ENCODE measurements around the gene CYBA.

Gene CYBA

DNA sequence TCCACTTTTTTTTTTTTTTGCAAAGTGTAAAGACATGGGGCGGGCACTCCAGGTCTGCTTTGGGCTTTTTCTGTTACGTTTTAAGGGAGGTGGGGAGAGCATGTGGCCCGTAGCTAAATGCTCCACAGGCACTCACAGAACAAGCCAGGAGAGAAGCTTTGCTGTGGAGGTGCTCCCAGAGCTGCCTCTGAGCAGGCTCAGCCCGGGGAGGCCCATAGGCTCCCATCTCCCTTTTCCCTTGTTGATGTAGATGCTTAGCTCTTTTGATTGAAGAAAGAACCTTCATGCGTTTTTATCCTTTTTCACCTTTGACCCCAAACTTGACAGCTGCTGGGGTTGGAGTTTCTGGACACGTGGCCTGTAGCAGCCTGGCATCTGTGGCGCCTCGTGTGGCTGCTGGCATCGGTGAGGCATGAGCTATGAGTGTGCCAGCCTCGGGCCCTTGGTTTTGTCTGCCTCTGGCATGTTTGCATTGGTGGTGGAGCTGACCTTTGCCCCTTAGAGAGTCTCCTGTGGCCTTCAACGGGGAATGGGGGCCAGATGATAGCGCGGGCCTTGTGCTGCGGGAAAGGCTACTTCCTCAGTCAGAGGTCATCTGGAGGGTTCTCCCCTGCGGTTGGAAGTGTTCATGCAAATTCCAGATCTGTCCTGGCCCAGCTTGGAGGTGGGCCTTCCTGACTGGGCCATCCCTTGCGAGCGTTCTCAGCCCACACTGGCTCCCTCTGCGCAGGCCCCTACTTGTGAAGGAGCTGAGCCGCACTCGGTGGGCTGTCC is 32.5 kb downstream of the CYBA start:
- DNase-seq (ENCODE audit: low spot score), result no peak

DNA sequence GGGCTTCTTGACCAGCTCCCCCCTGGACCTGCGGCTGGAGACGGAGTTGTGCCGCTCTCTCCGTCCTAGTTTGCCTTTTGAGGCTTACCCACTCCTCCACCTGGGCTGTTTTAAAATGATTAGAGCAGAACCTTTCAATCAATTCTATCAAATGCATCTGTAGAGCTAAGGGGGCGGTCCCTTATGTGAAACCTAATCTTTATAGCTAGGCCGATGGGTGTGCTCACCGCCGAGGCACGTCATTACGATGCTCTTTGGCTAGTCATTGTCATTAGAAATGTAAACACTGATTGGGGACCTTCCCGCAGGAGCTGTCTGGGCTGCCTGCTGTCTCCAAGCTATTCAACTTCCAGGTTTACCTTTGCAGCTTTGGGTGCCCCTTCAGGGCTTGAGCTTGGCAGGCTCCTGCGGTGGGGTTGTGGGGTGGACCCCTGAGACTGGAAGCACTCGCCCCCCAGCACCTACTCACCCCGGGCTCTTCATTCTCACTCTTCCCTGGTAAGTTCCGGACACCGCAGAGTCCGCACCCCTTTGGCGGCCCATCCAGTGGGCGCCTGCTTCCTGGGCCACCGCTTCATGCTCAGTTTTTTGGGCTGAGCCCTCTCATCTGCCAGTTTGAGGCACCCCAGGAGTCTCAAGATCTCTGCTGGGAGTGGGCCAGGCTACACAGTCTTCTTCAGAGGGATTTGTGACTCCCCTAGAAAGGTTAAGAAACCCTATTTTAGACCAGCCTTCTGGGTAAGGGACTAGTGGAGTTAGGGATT is 33.4 kb downstream of the CYBA start:
- TF ChIP-seq, protein P1, sequence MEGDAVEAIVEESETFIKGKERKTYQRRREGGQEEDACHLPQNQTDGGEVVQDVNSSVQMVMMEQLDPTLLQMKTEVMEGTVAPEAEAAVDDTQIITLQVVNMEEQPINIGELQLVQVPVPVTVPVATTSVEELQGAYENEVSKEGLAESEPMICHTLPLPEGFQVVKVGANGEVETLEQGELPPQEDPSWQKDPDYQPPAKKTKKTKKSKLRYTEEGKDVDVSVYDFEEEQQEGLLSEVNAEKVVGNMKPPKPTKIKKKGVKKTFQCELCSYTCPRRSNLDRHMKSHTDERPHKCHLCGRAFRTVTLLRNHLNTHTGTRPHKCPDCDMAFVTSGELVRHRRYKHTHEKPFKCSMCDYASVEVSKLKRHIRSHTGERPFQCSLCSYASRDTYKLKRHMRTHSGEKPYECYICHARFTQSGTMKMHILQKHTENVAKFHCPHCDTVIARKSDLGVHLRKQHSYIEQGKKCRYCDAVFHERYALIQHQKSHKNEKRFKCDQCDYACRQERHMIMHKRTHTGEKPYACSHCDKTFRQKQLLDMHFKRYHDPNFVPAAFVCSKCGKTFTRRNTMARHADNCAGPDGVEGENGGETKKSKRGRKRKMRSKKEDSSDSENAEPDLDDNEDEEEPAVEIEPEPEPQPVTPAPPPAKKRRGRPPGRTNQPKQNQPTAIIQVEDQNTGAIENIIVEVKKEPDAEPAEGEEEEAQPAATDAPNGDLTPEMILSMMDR (IDR thresholded peaks at IDR 0.05; ENCODE audit: extremely low read depth, missing control alignments), result no peak
- no peak for DNase-seq (ENCODE audit: low spot score)

More for the DNA sequence above, 32.5 kb downstream of the CYBA start:
- TF ChIP-seq, protein P1 (IDR thresholded peaks at IDR 0.05; ENCODE audit: extremely low read depth, missing control alignments), result no peak

GRCh38 chr16:88616736-88617135 is 34.1 kb downstream of the CYBA start:
- TF ChIP-seq, protein P1 (IDR thresholded peaks at IDR 0.05; ENCODE audit: extremely low read depth, missing control alignments), result no peak
- no peak for DNase-seq (ENCODE audit: low spot score)

GRCh38 chr16:88616320-88616719 is 34.5 kb downstream of the CYBA start:
- TF ChIP-seq, protein P1 (IDR thresholded peaks at IDR 0.05; ENCODE audit: extremely low read depth, missing control alignments), result no peak
- no peak for DNase-seq (ENCODE audit: low spot score)

DNA sequence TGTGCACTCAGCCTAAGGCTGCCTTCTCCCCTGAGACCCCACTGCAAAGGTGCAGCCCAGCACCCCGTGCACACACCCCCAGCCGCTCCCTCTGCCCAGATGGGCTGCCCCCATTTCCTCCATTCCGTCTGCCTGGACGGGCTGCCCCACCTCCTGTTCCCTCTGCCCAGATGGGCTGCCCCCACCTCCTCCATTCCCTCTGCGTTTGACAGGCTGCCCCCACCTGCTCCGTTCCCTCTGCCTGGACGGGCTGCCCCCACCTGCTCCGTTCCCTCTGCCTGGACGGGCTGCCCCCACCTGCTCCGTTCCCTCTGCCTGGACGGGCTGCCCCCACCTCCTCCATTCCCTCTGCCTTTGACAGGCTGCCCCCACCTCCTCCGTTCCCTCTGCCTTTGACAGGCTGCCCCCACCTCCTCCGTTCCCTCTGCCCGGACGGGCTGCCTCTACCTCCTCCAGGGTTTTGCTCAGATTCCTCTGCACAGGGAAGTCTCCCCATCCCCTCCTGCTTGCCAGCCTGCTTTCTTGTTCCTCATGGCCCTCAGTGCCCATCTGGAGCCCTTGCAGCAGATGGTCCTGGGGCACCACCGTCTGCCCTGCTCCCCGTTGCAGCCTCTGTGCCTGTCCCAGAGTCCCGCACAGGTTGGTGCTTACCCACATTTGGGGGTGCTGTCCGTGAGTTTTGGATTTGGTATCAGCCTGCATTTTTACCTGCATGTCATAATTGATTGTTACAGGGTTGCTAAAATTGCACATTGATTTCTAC is 35.9 kb downstream of the CYBA start:
- TF ChIP-seq, protein P1 (IDR thresholded peaks at IDR 0.05; ENCODE audit: extremely low read depth, missing control alignments), result no peak
- no peak for DNase-seq (ENCODE audit: low spot score)

DNA sequence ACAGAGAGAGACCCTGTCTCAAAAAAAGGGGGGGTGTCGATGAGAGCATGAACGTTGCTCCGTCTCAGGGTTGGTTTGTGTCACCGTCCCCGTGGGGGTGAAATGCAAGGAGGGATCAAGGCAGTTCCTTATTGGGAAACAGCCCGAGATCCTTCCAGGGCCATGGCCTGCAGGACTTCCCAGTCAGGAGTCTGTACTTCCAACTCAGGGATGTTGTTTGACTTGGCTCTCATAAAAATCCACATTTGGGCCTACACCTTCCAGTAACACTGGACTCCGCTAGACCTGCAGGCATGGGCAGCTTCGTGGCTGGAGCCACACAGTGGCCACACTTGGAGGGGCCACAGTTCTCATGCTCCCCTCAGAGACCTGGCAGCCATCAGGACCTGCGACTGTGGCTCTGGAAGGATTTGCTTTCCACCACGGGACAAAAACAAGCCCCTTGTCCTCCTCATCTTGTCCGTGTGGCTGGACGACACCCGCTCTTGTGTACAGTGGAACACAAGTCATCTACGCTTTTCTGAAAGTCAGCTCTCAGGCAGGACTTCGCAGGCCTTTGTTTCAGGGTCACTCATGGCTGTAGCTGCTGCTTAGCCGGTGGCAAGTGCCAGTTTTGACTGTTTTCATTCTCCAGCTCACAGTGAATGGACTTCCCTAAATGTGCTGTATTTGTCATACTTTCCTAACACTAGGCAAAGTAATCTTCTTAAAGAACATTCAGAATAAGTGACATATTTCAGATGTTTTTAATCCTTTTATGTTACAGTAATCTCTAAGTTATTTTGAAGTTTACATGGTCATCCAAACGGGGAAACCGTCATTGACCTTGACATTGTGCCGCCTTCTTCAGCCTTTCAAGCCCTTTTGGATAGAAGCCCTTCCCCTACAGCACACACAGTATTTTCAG is 36.7 kb downstream of the CYBA start:
- no peak for DNase-seq (ENCODE audit: low spot score)
- TF ChIP-seq, protein P1 (IDR thresholded peaks at IDR 0.05; ENCODE audit: extremely low read depth, missing control alignments), result no peak
